K562 (cell line): Measurements from ENCODE around the gene GMPR. TPM values are rescaled to one million over a fixed set of nuclear protein-coding genes. Genes with fewer than 3 reads are reported as not detected.
A peak's percentile ranks its signal among the peaks of the same experiment; 100 is the strongest.

ENCODE experiments used
- C11orf30 ChIP-seq: fragments of 450-650 bp; IDR thresholded peaks from 2 replicates; pipeline ENCODE4 v1.6.1; 2016; ENCODE audit warnings: low read depth, mild to moderate bottlenecking
- HIVEP1 ChIP-seq: fragments of 250-450 bp; sonication (Bioruptor Pico); IDR thresholded peaks from 2 replicates; pipeline ENCODE4 v1.4.0; 2020; ENCODE audit warnings: mild to moderate bottlenecking
- SMARCA5 ChIP-seq: fragments of 450-650 bp; IDR thresholded peaks from 2 replicates; pipeline ENCODE4 v1.6.1; 2016
- XRCC4 ChIP-seq: IDR thresholded peaks from one replicate; pipeline ENCODE4 v1.6.1; 2011; ENCODE audit not compliant: insufficient read depth, insufficient read length; ENCODE audit errors: extremely low read depth
- ZNF316 ChIP-seq: fragments of 450-650 bp; IDR thresholded peaks from 2 replicates; pipeline ENCODE4 v1.6.1; 2016
- ZNF324 ChIP-seq: fragments of 250-450 bp; sonication (Bioruptor Pico); IDR thresholded peaks from 2 replicates; pipeline ENCODE4 v1.4.0; 2020; ENCODE audit warnings: mild to moderate bottlenecking
- ZNF780A ChIP-seq: fragments of 250-450 bp; sonication (Bioruptor Pico); IDR thresholded peaks from 2 replicates; pipeline ENCODE4 v1.5.0; 2021; ENCODE audit warnings: mild to moderate bottlenecking
- polyA plus RNA-seq, 8 experiments: library from polyadenylated mRNA; depleted of rRNA in 4 of 8; stranded (reverse) in 5 of 8; unstranded in 3 of 8; fragments of >200 nt; fragmentation: Nextera tagmentation in 2 of 8; fragmentation: Illumina TruSeq in 1 of 8; extraction: Ambion mirVana in 2 of 8; extraction: Trizol in 1 of 8; gene quantifications; 2 replicates each; pipeline versions ENCODE4 v1.2.1 to v1.2.3, GENCODE V29; 2011 to 2014; ENCODE audit warnings: inconsistent platforms in 1 of 8, missing spikeins in 1 of 8
- total RNA-seq, 7 experiments: library from RNA; depleted of rRNA in 6 of 7; stranded (reverse); fragments of >200 nt in 6 of 7; fragmentation: Illumina TruSeq in 2 of 7; extraction: Trizol in 2 of 7; gene quantifications; 2 replicates each; pipeline versions ENCODE4 v1.2.1 to v1.2.3, GENCODE V29; 2011 to 2021; ENCODE audit warnings: low replicate concordance in 1 of 7
- TF ChIP-seq, protein P1 (sequence below): IDR thresholded peaks from 2 replicates; pipeline ENCODE4 v1.6.1; 2012; ENCODE audit warnings: low read depth, low read length, improper control_type of control experiment, borderline replicate concordance
- TF ChIP-seq, protein P2 (sequence below): fragments of 250-450 bp; sonication (Bioruptor Pico); IDR thresholded peaks from 2 replicates; pipeline ENCODE4 v1.4.0; 2020; ENCODE audit warnings: mild to moderate bottlenecking
- TF ChIP-seq, protein P3 (sequence below): fragments of 250-450 bp; sonication (Bioruptor Pico); IDR thresholded peaks from 2 replicates; pipeline ENCODE4 v1.8.0; 2022; ENCODE audit warnings: inconsistent platforms, mild to moderate bottlenecking, moderate library complexity, borderline replicate concordance
- TF ChIP-seq, protein P4 (sequence below): fragments of 450-650 bp; IDR thresholded peaks from 2 replicates; pipeline ENCODE4 v1.6.1; 2014; ENCODE audit warnings: low read depth, mild to moderate bottlenecking, moderate library complexity, borderline replicate concordance

The GMPR gene
- total and polyA plus RNA-seq, 9 of the 15 experiments (the other 6 are each of a cell fraction or from before 2014, with no cell fraction given): 34.6 to 83.7 (median 49.8) TPM

DNA sequence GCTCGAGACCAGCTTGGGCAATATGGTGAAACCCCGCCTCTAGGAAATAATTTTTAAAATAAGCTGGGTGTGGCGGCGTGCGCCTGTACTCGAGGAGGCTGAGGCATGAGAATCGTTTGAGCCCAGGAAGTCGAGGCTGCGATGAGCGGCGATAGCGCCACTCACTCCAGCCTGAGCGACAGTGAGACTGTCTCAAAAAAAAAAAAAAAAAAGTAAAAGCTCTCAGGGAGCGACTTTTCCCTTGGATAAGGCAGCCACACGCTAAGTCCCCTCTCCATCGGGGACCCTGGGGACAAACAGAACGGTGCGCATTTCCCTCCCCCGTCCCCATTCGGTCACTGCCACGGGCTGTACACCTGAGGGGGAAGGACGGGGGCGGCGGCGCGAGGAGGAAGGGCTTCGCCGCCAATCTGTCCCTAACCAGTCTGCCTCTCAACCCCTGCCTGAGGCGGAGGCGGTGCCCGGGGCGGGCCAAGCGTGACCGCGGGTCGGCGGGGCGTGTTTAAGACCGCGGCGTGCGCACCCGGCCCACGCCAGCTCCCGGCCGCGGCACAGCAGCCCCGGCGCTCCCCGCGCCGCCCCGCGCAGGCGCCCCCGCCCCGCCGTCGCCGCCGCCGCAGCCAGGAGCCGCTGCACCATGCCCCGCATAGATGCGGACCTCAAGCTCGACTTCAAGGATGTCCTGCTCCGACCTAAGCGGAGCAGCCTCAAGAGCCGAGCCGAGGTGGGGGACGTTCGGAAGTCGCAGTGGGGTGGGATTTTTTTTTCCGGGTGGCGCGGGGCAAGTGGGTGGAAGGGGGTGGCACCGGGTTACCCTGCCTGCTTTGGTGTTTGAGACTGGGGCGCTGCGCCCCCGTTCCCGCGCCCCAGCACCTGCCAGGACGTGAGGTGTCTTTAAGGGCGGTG, at the start of gene GMPR (continued):
- TF ChIP-seq SMARCA5 (0 out of 2 replicates have a peak, but pooled peaks have one; percentile 51), ZNF316 (no peak), XRCC4 (no peak), HIVEP1 (CRISPR knock-in tag) (no peak), ZNF780A (no peak), ZNF324 (no peak), C11orf30 (no peak)
- TF ChIP-seq, protein P1, sequence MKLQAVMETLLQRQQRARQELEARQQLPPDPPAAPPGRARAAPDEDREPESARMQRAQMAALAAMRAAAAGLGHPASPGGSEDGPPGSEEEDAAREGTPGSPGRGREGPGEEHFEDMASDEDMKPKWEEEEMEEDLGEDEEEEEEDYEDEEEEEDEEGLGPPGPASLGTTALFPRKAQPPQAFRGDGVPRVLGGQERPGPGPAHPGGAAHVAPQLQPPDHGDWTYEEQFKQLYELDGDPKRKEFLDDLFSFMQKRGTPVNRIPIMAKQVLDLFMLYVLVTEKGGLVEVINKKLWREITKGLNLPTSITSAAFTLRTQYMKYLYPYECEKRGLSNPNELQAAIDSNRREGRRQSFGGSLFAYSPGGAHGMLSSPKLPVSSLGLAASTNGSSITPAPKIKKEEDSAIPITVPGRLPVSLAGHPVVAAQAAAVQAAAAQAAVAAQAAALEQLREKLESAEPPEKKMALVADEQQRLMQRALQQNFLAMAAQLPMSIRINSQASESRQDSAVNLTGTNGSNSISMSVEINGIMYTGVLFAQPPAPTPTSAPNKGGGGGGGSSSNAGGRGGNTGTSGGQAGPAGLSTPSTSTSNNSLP: no peak
- TF ChIP-seq, protein P2, sequence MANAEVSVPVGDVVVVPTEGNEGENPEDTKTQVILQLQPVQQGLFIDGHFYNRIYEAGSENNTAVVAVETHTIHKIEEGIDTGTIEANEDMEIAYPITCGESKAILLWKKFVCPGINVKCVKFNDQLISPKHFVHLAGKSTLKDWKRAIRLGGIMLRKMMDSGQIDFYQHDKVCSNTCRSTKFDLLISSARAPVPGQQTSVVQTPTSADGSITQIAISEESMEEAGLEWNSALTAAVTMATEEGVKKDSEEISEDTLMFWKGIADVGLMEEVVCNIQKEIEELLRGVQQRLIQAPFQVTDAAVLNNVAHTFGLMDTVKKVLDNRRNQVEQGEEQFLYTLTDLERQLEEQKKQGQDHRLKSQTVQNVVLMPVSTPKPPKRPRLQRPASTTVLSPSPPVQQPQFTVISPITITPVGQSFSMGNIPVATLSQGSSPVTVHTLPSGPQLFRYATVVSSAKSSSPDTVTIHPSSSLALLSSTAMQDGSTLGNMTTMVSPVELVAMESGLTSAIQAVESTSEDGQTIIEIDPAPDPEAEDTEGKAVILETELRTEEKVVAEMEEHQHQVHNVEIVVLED (CRISPR knock-in tag): peak; percentile 63
- TF ChIP-seq, protein P3, sequence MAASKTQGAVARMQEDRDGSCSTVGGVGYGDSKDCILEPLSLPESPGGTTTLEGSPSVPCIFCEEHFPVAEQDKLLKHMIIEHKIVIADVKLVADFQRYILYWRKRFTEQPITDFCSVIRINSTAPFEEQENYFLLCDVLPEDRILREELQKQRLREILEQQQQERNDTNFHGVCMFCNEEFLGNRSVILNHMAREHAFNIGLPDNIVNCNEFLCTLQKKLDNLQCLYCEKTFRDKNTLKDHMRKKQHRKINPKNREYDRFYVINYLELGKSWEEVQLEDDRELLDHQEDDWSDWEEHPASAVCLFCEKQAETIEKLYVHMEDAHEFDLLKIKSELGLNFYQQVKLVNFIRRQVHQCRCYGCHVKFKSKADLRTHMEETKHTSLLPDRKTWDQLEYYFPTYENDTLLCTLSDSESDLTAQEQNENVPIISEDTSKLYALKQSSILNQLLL: no peak
- TF ChIP-seq, protein P4, sequence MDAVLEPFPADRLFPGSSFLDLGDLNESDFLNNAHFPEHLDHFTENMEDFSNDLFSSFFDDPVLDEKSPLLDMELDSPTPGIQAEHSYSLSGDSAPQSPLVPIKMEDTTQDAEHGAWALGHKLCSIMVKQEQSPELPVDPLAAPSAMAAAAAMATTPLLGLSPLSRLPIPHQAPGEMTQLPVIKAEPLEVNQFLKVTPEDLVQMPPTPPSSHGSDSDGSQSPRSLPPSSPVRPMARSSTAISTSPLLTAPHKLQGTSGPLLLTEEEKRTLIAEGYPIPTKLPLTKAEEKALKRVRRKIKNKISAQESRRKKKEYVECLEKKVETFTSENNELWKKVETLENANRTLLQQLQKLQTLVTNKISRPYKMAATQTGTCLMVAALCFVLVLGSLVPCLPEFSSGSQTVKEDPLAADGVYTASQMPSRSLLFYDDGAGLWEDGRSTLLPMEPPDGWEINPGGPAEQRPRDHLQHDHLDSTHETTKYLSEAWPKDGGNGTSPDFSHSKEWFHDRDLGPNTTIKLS: no peak; the same call in 1 of the 2 replicates
